Neural progenitor cell (in vitro differentiated cells): Measurements from ENCODE around the gene IRAK1.

ENCODE experiments used
- EZH2phosphoT487 ChIP-seq: fragments of 200-600 bp; sonication (generic); IDR thresholded peaks from 2 replicates; pipeline ENCODE4 v1.6.1; 2017; ENCODE audit warnings: antibody characterized with exemption
- TF ChIP-seq, protein P1 (sequence below): fragments of 200-600 bp; sonication (generic); IDR thresholded peaks from 2 replicates; pipeline ENCODE4 v1.5.1; 2017; ENCODE audit warnings: antibody characterized with exemption, mild to moderate bottlenecking

DNA sequence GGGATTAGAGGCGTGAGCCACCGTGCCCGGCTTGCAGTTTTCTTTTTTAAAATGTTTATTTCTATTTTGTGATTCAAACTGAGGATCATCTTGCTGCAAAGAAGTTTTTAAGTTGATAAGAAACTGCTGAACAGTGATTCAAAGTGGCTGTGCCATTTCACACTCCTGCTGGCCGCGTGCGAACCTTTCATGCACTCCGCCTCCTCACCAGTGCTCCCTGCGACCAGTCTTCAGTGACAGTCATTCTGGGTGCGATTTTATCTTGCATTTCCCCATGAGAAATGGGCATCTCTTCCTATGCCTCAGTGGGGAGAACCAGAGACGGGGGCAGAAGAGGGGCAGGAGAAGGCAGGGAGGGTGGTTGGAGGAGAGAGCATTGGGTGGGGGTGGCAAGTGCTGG is 25.7 kb downstream of the IRAK1 start:
- TF ChIP-seq, protein P1, sequence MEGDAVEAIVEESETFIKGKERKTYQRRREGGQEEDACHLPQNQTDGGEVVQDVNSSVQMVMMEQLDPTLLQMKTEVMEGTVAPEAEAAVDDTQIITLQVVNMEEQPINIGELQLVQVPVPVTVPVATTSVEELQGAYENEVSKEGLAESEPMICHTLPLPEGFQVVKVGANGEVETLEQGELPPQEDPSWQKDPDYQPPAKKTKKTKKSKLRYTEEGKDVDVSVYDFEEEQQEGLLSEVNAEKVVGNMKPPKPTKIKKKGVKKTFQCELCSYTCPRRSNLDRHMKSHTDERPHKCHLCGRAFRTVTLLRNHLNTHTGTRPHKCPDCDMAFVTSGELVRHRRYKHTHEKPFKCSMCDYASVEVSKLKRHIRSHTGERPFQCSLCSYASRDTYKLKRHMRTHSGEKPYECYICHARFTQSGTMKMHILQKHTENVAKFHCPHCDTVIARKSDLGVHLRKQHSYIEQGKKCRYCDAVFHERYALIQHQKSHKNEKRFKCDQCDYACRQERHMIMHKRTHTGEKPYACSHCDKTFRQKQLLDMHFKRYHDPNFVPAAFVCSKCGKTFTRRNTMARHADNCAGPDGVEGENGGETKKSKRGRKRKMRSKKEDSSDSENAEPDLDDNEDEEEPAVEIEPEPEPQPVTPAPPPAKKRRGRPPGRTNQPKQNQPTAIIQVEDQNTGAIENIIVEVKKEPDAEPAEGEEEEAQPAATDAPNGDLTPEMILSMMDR: no peak
- no peak for TF ChIP-seq EZH2phosphoT487
